Central memory CD8-positive, alpha-beta T cell (primary cell): Measurements from ENCODE around the gene PNCK.

ENCODE experiments used
- ATAC-seq: fragments of 150-1000 bp; cut with Tn5 transposase; replicated peaks from 2 replicates; pipeline ENCODE4 v1.10.0; 2022; ENCODE audit warnings: mild to moderate bottlenecking, moderate FRiP score, moderate number of reproducible peaks; ENCODE audit not compliant: poor library complexity, severe bottlenecking; ENCODE audit errors: extremely low read depth
- DNase-seq, 2 donors: peaks; one replicate each; pipeline ENCODE4 v3.0.0; 2021; ENCODE audit warnings: low spot score in 2 of 2
- H3K27ac Mint-ChIP-seq: one replicate; pipeline ENCODE4 v1.8.0; 2022; ENCODE audit warnings: low read depth, mild to moderate bottlenecking, moderate library complexity, mixed read lengths
- H3K27me3 Mint-ChIP-seq: one replicate; pipeline ENCODE4 v1.8.0; 2022; ENCODE audit warnings: mixed read lengths
- H3K36me3 Mint-ChIP-seq: one replicate; pipeline ENCODE4 v1.8.0; 2022; ENCODE audit warnings: mild to moderate bottlenecking, moderate library complexity, mixed read lengths; ENCODE audit not compliant: insufficient read depth
- H3K4me1 Mint-ChIP-seq: one replicate; pipeline ENCODE4 v1.8.0; 2022; ENCODE audit warnings: mixed read lengths
- H3K4me3 Mint-ChIP-seq: one replicate; pipeline ENCODE4 v1.8.0; 2022; ENCODE audit warnings: mild to moderate bottlenecking, moderate library complexity, mixed read lengths
- H3K9me3 Mint-ChIP-seq: one replicate; pipeline ENCODE4 v1.8.0; 2022; ENCODE audit warnings: mixed read lengths

Gene PNCK

DNA sequence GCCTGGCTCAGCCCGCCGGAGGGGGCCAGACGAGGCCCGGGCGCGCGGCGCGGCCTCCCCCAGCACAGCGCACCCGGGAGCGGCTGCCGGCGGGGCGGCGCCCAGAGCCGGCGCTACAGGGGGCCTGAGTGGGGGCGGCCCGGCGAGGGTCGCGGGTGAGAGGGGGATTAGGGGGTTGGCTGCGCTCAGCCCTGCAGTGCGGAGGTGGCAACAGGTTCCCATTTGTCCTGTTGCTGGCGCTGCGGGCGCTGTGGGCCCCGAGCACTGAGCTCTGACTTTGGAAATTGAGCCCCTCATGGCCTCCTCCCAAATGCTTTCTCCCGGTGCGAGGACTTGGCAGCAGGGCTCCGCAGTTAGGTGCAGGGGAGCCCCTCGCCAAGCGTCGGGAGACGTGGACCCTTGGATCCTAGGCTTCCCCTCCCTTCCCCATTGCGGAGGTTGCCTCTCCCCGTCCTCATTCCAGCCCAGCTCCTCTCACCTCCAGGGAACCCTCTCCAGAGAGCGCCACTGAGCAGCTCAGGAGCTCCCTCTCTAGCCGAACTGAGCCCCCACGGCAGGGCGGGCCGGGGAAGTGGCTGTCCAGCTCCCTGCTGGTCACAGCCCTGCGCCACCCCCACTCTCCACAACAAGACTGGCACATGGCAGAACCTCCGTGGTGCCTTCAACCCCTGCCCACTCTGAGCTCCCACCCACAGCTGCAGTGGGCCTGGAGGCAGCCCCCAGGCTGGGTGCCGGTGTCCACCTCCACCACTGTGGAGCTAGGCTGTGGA, 29.1 kb downstream of the PNCK start:
- DNase-seq (no peak), ATAC-seq (no peak)
- Mint-ChIP-seq H3K4me1 (peaks cover 5% of the 10 kb centered on the region), H3K27ac (no peak overlapping the region), H3K27me3 (peaks cover 46% of the 10 kb centered on the region), H3K9me3 (no peaks in the 10 kb centered on the region), H3K4me3 (peak overlapping the region; percentile 37), H3K36me3 (peaks cover 1% of the 10 kb centered on the region)

DNA sequence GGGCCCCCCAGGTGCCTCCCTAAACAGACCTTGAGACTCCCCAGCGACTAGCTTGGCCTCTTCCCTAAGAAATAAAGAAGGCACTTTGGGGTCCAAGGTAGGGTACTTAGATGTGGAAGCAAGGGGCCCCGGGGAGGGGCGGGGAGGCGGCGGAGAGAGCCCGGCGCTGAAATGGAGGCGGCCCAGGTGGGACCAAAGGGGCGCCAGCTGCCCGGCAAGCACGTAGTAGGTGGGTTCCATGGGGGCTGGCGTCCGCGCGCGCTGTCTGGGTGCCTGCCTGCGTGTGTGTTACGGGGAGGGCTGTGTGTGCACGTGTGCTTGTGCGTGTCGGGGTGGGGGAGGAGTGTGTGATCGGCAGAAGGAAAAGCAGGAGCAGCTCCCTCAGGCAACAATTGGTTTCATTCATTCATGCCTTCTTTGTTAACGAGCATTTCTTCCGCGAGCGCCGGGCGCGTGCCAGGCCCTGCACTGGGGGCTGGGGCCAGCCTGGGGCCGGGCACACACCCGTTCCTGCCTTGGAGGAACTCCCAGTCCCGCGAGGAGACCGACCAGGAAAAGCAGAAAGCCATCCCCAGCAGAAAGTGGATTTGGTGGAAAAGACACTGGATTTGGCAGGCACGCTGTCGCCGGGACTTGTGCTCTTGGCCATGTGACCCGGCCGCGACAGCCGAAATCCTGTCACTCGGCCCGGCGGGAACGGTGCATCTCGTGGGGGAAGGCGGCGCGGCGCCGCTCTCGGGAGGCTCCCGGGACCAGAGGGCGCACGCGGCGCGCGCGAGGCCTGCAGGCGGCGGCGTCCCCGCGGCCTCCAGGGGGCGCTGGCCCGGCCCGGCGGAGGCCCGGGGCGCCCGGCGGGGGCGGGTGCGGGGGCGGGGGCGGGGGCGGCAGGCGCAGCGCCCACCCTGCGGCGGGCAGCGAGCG, 29.9 kb downstream of the PNCK start:
- peaks cover 1% of the 10 kb centered on the region for H3K36me3 Mint-ChIP-seq

GRCh38 chrX:153642655-153643430, 30.8 kb downstream of the PNCK start:
- no peak for ATAC-seq
- peaks cover 46% of the 10 kb centered on the region for H3K27me3 Mint-ChIP-seq
- peaks cover 1% of the 10 kb centered on the region for H3K36me3 Mint-ChIP-seq
- no peak for DNase-seq
- H3K4me3 Mint-ChIP-seq, result peak overlapping the region; percentile 40
- peaks cover 5% of the 10 kb centered on the region for H3K4me1 Mint-ChIP-seq
- H3K27ac Mint-ChIP-seq, result no peak overlapping the region
- H3K9me3 Mint-ChIP-seq, result no peaks in the 10 kb centered on the region

More for the DNA sequence above, 29.9 kb downstream of the PNCK start:
- no peak for DNase-seq
- ATAC-seq, result no peak
- Mint-ChIP-seq H3K9me3 (no peaks in the 10 kb centered on the region), H3K27ac (no peak overlapping the region), H3K27me3 (peaks cover 46% of the 10 kb centered on the region), H3K4me1 (peaks cover 5% of the 10 kb centered on the region), H3K4me3 (no peak overlapping the region)

DNA sequence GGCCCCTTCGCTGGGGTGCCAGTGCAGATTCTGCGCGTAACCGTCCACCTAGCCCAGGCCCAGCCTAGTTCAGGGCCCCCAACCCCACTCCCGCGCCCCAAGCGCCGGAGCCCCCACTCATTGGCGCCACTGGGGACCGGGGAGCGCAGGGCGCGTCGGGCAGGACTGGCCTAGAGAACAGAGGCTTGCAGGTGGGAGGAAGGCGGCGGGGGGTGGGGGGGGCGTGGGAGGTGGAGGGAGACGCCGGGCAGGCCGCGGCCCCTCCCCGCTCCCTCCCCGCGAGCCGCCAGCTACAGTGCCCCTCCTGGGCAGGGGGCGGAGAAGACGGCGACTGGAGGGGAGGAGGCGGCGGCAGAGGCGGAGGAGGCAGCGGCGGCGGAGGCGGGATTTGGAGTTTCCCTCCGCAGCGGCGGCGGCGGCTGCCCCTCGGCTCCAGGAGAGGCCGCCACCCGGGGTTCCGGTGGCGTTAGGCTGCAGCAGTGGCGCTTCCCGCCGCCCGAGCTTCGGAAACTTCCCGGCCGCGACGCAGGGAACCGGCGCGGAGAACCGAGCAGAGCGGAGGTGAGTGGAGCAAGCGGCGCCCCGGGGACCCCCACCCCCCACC, 31.5 kb downstream of the PNCK start:
- Mint-ChIP-seq H3K27me3 (peaks cover 46% of the 10 kb centered on the region), H3K4me1 (peaks cover 5% of the 10 kb centered on the region), H3K4me3 (no peak overlapping the region), H3K9me3 (no peaks in the 10 kb centered on the region), H3K36me3 (peaks cover 1% of the 10 kb centered on the region), H3K27ac (no peak overlapping the region)
- DNase-seq (no peak), ATAC-seq (no peak)

DNA sequence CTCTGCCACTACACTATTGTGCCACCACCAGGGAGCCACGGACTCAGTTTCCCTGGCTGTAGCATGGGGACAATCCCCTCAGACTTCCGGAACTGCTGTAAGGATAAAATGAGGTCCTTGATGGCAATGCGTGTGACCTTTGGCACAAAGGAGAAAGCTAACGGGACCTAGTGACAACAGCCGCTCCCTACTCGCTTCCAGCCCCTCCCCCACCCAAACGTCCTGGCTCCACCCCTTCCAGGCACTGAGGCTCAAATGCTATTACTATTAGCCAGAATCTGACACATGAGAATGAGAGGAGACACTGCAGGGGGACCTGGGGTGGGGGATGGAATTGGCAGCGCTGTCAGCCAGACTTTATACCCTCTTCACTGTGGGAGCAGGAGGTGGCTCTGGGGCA, 32.0 kb downstream of the PNCK start:
- Mint-ChIP-seq H3K9me3 (no peaks in the 10 kb centered on the region), H3K4me1 (peaks cover 5% of the 10 kb centered on the region), H3K36me3 (peaks cover 1% of the 10 kb centered on the region), H3K27ac (no peak overlapping the region), H3K27me3 (peaks cover 46% of the 10 kb centered on the region), H3K4me3 (no peak overlapping the region)
- no peak for ATAC-seq
- DNase-seq, result no peak

GRCh38 chrX:153640736-153641575, 32.7 kb downstream of the PNCK start:
- H3K9me3 Mint-ChIP-seq, result no peaks in the 10 kb centered on the region
- DNase-seq (no peak), ATAC-seq (no peak)
- no peak overlapping the region for H3K4me3 Mint-ChIP-seq
- H3K4me1 Mint-ChIP-seq, result peaks cover 5% of the 10 kb centered on the region
- H3K27ac Mint-ChIP-seq, result no peak overlapping the region
- H3K27me3 Mint-ChIP-seq, result peaks cover 41% of the 10 kb centered on the region
- H3K36me3 Mint-ChIP-seq, result peaks cover 1% of the 10 kb centered on the region

GRCh38 chrX:153640045-153640686, 33.4 kb downstream of the PNCK start:
- Mint-ChIP-seq H3K4me1 (peaks cover 5% of the 10 kb centered on the region), H3K36me3 (peaks cover 1% of the 10 kb centered on the region), H3K27ac (no peak overlapping the region), H3K9me3 (no peaks in the 10 kb centered on the region), H3K4me3 (no peak overlapping the region), H3K27me3 (peaks cover 33% of the 10 kb centered on the region)
- DNase-seq, result no peak
- ATAC-seq, result no peak

DNA sequence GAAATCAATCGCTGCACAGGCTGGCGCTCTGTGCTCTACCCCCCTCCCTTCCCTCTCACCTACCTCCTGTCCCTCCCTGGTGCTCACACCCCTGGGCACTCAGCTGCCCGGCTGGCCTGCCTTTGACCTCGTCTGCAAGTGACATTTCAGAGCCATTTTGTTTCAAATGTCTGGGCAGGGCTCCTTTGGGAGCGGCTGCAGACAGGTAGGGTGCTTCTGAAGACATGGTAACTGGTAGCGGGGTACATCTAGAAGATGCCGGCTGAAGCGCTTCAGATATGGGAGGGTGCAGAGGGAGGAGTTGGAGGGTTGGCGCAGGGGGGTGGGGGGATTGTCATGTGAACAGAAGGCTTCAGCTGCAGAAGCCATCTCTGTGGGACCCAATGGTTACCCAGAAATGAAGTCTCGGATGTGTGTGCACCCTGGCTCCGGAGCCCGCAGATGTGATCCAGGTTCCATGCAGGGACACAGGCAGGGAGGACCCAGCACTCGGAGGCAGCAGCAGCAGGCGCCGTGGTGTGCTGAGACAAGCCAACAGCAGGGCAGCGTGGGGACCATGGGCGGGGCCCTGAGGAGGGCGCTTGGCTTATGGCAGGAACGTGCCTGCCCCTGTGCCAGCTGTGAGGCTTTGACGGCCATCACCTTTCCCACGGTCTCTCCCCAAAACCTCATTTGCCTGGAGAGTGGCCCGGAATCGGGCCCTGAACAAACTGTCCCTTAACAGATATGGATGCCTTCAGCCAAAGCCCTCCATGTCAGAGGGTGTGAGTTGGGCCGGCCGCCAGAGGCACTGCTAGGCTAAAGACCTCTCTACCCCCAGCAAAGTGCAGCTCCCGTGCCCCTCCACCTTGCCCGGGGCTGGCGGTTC, 34.2 kb downstream of the PNCK start:
- peaks cover 5% of the 10 kb centered on the region for H3K4me1 Mint-ChIP-seq
- H3K4me3 Mint-ChIP-seq, result no peak overlapping the region
- peaks cover 1% of the 10 kb centered on the region for H3K36me3 Mint-ChIP-seq
- peaks cover 25% of the 10 kb centered on the region for H3K27me3 Mint-ChIP-seq
- no peaks in the 10 kb centered on the region for H3K9me3 Mint-ChIP-seq
- H3K27ac Mint-ChIP-seq, result no peak overlapping the region
- ATAC-seq, result no peak
- no peak for DNase-seq

GRCh38 chrX:153638436-153639176, 35.0 kb downstream of the PNCK start:
- Mint-ChIP-seq H3K27ac (no peak overlapping the region), H3K4me3 (no peak overlapping the region), H3K9me3 (no peaks in the 10 kb centered on the region), H3K36me3 (peaks cover 1% of the 10 kb centered on the region), H3K4me1 (peaks cover 5% of the 10 kb centered on the region), H3K27me3 (peaks cover 25% of the 10 kb centered on the region)
- DNase-seq, result no peak
- ATAC-seq, result no peak

GRCh38 chrX:153638041-153638371, 35.6 kb downstream of the PNCK start:
- H3K9me3 Mint-ChIP-seq, result no peaks in the 10 kb centered on the region
- no peaks in the 10 kb centered on the region for H3K36me3 Mint-ChIP-seq
- H3K4me1 Mint-ChIP-seq, result peaks cover 4% of the 10 kb centered on the region
- DNase-seq, result no peak
- H3K4me3 Mint-ChIP-seq, result no peak overlapping the region
- no peak for ATAC-seq
- peaks cover 21% of the 10 kb centered on the region for H3K27me3 Mint-ChIP-seq
- no peak overlapping the region for H3K27ac Mint-ChIP-seq
